LHCN-M2 (cell line): Measurements from ENCODE around the gene IZUMO1. TPM values are rescaled to one million over a fixed set of nuclear protein-coding genes. Genes with fewer than 3 reads are reported as not detected.
"Not testable (repeated sequence)": the region's sequence is repeated elsewhere in the genome, so short reads cannot be mapped to it uniquely, and the experiment has no call there.

ENCODE experiments used
- DNase-seq: peaks from one replicate; pipeline ENCODE4 v3.0.0-alpha.2; 2012; ENCODE audit warnings: low read depth
- total RNA-seq: library from RNA; depleted of rRNA; stranded (reverse); fragments of >200 nt; gene quantifications from 2 replicates; pipeline ENCODE4 v1.2.3, GENCODE V29; 2014

The IZUMO1 gene
- total RNA-seq, 1 experiment from 2014 or later = not detected

DNA sequence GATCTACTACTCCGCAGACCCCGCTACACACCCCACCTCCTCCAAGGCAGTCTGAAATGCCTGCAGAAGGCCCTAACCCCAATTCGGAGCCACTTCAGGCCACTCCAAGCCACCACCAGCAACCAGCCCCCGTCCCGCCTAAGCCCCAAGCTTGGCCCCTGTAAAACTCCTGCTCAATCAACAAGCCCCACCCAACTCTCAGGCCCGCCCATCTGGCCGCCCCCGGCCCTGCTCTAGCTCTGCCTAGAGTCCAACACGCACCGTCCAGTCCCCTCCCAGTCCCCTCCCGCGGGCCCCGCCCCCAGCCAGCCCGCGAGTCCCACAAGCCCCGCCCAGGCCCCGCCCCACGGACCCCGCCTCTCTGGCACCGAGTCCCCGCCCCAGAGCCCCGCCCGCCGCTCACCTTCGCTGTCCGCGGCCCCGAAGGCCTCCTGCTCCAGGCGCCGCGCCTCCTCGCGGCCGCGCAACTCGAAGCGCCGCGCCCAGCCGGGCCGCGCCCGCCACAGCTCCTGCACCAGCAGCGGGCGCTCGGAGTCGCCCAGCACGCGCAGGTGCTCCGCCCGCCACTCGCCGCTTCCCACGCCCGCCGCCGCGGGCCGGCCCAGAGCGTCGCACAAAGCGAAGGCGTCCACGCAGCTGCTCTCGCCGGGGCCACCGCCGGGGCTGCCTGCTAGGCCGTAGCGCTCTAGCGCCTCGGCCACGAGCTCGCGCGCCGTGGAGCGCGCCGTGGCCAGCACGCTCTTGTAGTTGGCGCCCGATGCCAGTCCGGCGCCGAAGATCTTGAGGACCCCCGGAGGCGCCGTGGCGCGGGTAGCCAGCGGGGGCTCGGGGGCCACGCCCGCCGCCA lies 7.9 kb downstream of the IZUMO1 start:
- peak; percentile 60 for DNase-seq

DNA sequence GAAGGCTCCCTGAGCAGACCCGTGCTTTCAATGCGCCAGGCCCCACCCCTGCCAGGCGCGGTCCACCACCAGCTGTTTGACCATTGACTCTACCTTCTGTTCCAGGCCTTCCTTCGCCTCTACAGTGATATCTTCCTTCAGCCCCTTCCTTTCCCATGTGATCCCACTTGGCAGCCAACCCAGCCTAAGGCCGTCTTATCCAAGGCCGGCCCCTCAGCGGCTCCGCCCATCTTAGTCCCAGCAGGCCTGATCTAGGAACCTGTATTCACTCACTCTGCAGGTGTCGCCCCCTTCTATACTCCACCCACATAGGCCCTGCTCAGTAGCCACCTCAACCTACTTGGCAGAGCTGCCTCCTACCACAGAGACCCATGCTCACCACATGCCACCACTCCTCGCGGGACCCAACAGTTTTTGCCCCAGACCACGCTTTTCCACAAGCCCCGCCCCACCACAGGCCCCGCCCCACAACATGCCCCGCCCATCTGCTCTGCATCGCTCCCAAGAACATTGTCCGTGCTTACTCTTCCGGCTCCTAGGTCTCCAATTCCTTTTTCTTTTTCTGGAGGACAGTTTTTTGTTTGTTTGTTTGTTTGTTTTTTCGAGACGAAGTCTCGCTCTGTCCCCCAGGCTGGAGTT lies 9.2 kb downstream of the IZUMO1 start:
- DNase-seq = no peak

DNA sequence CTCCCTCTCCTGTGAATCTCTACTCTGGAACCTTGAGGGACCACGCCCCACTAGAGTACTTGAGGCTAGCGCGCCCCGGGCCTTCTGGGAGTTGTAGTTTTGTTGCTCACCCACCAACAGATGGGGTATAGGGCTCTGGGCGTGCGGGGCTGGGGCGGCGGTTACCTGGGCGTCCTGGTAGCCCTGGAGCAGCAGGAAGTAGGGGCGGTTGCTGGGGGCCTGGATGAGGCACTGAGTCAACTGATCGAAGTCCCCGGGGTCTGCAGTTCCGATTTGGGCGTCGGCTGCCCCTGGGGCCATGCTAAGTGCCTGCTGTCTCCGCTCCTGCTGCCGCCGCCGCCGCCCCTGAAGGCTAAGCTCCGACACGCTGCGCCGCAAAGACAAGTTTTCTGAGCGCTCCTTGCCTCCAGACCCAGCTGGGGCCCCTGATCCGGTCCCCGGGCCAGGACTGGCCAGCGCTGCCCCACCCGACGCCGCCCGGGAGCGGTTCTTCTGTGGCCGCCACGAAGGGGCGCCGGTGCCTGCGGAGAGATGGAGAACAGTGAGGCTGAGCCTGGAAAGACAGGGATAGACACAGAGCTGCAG lies 11.6 kb downstream of the IZUMO1 start:
- no peak for DNase-seq

DNA sequence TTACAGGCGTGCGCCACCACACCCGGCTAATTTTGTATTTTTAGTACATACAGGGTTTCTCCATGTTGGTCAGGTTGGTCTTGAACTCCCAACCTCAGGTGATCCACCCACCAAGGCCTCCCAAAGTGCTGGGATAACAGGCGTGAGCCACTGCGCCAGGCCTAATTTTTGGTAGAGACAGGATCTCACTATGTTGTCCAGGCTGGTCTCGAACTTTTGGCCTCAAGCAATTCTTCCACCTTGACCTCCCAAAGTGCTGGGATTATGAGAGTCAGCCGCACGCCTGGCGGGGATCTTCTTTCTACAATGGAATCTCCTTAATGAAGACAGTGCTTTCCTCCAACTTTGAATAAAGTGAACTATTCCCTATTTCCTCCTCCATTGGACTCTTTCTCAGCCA lies 12.1 kb downstream of the IZUMO1 start:
- no peak for DNase-seq

DNA sequence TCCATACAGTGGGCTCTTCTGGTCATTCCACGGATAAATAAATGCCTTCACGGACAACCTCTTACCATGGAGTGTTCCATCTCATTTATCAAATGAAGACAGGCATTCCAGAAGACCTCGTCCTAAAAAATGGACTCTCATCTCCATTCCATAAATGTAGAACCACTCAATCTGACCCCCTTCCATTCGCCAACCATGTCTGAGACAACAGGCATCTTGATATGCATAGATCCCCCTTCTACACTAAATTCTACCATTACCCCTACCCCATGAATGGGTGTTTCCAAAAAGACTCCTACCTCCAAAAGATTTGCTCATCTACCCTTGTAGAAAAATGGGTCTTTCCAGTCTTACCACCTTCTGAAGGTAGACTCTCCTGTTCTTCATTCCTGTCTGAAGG lies 15.3 kb downstream of the IZUMO1 start:
- no peak for DNase-seq

DNA sequence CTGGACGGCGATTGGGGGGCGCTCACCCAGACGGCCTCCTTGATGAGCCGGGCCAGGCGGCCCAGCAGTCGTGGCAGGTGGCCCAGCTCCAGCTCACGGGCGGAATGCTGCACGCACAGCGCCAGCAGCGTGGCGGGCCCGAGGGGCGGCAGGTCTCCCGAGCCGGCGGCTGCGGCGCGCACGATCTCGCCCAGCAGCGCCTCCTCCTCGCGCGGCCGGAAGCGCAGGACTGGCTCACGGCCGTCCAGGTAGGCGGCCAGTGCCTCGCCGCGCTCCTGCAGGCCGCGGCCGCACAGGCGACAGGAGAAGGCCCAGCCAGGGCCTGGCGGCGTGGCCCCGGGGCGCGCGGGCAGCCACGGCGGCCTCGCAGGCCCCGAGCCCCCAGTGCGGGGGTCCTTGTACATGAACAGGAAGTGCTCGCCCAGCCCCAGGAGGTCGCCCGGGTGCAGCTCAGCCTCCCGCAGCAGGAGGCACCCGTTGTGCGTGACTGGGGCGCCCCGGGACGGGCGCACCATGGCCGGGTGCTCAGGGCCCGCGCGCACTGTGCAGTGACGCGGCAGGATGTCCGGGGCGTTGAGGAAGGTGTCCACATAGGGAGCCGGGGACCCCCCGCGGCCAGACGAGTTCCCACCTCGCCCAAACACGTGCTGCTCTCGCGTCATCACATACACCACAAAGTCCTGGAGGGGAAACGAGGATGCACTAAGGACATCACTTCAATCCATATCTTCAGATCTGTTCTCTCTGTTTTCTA lies 17.6 kb downstream of the IZUMO1 start:
- no peak for DNase-seq

DNA sequence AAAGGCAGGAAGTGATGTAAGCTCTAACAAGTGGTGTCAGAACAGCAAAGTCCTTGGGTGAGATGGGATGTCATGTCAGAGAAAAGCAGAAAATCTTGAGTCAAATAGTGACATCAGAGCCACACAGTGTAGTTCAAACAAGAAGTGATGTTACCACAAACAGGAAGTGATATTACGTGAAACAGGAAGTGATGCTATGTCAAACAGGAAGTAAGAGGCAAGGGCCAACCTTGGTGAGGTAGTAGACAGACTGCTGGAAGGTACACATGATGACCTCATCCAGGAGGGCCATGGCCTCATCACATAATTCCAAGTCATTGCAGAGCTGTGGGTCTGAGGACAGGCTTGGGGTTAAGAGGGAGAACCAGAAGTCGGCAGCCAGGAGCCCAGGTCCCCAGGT lies 20.2 kb downstream of the IZUMO1 start:
- DNase-seq = no peak

DNA sequence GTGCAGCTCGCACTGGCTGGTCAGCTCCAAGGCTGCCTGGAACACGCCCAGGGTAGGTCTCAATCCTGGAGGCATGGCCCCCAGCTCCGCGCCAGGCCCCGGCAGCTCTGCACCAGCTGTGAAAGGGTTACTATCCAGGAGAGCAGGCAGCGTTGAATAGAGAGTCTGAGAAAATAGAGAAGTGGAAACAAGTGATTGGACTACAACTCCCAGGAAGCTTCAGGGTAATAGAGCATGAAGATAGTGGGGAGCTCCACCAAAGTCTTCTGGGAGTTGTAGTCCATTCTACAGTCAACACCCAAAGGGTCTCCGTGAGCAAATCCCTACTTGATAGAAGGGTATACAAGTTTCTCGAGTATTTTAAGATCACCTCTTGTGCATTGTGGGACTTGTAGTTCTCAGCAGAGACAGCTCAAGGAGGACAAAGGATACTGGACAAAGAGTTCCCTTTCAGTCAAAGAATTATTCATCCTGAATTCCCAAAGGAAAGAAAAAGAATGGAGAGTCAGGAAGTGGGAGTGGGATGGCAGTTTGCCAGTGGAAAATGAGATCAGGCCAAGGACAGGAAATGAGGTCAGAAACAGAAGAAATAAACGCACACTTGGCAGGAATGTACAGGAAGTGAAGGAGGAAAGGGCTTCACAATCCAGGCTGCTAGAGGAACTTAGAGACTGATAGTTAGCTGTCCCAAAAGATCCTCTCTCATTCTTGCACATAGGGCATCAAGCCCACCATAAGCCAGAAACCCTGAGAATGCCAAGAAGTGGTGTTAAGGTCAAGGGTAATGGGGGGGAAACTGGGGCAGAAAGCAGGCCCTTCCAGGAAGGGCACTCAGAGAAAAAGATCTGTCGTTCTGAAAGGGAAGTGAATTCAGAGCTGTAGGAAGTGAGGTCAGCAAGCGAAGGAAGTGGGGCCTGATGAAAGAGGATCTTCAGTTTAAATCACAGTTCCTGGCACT lies 21.6 kb downstream of the IZUMO1 start:
- peak; percentile 95 for DNase-seq

DNA sequence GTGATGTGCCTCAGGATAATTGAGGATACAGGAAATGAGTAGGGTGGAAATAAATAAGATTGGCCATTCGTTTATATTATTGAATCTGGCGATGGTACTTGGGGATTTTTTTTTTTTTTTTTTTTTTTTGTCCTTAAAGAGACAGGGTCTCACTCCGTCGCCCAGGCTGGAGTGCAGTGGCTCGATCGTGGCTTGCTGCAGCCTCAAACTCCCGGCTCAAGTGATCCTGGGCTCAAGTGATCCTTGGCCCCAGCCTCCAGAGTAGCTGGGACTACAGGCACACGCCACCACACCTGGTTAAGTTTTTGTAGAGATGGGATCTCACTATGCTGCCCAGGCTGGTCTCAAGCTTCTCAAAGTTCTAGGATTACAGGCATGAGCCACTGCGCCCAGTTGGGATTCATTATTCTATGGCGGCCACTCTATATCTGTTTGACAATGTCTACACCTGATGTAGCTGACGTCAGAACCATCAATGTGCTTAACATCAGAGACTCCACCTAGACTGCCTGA lies 24.5 kb downstream of the IZUMO1 start:
- no peak for DNase-seq

DNA sequence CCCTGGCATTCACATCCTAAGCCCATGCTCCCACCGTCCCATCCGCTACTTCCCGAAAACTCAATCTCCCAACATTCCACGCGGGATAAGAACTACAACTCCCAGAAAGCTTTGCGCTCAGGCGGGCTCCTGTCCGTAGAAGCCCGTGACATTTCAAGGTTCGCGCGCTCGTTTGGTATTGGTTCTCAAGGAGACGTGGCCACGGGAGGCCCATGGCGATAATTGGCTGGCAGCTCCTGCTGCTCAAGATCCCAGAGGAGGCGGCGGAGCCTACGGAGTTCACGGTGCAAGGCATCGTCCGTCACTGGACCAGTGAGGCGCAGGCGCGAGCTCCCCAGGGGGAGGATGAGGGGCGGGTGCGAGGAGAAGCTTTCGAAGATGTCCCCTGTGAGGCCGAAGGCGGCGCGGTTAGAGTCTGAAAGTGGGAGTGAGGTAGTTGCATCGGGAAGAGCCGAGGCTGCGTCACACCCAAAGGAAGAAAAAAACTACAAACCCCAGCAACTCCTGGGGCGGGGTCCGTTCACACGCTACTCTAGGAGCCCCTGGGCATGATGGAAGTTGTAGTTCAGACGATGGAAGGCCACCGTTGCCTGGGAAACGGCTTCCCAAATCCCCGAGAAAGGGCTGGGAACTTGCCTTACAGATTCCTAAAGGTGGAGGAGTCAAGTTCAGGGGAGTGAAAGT lies 26.0 kb downstream of the IZUMO1 start:
- peak; percentile 99 for DNase-seq

DNA sequence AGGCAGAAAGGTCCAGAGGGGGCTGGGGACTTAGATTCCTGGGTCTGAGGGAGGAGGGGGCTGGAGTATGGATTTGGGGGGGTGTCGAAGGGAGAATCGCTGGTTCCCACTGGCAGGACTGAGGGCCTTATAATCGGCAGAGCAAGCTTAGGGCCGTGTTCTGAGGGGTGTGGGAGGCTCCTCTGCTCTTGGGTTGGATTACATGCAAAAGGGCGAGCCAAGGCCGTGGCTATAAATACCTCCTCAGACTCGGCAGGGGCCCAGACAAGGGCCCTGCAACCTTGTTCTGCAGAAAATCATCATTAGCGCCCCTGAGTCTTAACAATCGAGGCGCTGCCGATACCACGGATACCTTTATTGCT lies 26.5 kb downstream of the IZUMO1 start:
- no peak for DNase-seq

DNA sequence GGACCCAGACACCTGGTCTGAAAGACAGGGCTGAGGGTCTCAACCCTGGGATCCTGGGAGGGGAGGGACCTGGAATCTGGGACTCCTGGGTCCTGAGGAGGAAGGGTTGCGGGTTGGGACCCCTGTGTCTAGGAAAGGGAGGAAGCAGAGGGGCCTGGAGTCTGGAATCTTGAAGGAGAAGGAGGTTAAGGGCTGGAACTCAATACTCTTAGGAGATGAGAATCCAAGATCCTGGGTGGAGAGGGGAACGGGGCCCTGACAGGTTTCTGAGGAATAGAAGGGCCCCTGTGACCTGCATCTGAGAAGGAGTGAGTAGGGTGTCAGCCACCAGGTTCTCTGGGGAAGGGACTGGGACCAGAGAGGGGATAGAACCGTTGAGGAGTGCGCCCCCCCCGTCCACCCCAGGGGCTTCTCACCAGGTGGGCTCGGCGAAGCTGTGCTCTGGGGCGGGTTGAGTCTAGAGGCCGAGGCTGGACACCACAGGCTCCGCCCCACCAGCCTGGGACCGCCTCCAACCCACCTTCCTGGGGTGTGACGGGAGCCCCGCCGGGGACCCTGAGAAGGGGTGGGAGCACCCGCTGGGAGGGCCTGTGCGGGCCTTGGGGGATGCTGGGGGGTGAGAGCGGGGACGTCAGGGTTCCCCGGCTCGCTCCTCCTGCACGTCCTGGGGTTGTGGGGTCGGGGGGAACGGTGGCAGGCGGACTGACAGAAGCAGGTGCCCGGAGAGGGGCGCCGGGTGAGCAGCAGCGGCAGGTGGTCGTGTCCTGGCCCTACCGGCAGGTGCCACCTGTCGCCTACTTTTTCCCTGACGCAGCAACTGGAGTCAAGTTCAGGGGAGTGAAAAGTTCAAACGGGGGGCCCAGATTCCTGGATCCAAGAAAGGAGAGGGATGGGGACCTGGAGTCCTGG lies 27.2 kb downstream of the IZUMO1 start, which contains the start of gene MAMSTR:
MAMSTR (minus strand) TSS at position 463 of the 909 bp plus-strand sequence. CDS start 694 bp downstream, outside the sequence.
- peak; percentile 17 for DNase-seq

DNA sequence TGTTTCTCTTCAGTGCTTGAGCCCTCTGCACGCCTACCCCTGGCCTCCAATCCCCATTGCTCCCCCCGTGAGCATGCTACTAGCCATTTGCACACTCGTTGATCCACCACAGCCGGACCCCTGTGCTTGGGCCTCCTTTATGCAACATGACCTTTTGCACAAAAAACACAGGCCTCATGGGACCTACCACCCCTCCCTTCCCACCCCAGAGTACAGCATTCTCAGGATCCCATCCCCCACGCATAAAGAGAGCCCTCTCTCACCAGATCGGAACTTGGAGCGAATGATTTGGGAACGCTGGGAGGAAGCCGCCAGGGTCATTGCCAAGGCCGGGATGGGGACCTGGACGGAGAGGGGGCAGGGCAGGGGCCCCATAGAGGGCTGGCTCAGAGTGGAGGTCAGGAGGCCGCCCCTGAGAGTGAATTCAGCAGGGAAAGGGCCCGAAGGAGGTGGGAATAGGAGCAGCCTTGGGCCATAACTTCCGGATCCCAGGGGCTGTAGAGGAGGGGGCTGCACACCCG lies 27.9 kb downstream of the IZUMO1 start:
- no peak for DNase-seq

DNA sequence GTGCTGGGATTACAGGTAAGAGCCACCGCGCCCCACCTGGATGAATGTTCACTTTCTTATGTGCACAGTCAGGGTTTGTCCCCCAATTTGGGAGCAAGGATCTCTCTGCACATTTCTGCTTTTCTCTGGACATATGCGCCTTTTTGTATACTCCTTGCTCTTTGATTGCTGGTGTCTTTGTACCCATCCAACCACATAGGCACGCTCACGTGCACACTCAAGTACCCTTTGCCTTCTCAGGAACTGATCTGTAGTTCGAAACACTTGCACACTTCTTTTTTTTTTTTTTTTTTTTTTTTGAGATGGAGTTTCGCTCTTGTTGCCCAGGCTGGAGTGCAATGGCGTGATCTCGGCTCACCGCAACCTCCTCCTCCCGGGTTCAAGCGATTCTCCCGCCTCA lies 28.6 kb downstream of the IZUMO1 start:
- DNase-seq = not testable (repeated sequence)

DNA sequence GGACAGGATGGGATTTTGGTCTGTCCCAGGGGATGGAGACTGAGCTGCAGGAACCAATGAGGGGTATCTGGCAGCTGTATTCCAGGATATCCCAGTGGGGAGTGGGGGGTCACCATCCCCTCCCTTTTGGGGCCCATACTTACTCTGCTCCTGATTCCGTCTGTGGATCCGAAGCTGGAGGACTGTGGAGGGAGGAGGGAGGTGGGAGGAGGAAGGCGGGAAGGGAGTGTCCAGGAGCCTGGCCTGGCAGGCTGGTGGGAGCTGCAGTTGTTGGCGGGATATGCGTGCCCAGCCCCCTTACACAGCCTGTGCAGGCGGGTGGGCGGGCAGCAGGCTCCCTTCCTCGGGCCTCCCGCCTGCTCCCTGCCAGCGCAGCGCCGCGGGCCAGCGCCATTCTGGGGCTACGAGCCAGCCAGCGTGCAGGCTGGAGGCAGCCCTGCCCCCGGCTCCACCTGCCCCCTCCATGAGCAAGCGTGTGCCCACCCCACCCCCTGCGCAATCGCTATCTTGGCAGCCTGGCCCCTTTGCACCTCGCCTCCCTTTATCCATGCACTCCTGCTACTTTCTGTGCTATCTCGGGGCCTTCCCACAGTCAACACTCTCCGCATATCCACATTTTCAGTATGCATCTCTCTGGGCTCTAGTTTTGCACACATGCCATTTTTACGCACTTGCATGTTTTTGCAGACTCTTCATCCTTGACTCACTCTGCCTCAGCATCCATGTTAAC lies 30.0 kb downstream of the IZUMO1 start:
- DNase-seq = peak; percentile 48

DNA sequence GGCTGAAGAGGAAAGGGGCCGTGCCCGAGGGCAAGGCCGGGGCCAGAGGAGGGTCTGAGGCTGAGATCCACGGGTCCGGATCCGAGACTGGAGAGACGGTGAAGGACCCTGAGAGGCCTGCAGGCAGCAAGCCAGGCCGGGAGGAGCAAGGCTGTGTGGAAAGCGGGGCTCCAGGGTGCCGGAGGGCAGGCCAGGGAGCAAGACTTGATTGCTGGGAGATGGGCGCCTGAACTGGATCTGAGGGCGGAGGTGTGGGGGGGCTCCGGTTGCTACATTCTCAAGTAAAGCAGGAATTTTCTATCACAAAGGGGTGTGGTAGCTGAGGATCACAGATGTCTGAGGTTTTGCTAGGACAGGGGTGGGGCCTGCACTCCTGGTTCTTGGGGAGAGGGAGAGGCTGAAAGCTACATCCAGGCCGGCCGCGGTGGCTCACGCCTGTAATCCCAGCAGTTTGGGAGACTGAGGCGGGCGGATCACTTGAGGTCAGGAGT lies 31.0 kb downstream of the IZUMO1 start:
- peak; percentile 59 for DNase-seq

DNA sequence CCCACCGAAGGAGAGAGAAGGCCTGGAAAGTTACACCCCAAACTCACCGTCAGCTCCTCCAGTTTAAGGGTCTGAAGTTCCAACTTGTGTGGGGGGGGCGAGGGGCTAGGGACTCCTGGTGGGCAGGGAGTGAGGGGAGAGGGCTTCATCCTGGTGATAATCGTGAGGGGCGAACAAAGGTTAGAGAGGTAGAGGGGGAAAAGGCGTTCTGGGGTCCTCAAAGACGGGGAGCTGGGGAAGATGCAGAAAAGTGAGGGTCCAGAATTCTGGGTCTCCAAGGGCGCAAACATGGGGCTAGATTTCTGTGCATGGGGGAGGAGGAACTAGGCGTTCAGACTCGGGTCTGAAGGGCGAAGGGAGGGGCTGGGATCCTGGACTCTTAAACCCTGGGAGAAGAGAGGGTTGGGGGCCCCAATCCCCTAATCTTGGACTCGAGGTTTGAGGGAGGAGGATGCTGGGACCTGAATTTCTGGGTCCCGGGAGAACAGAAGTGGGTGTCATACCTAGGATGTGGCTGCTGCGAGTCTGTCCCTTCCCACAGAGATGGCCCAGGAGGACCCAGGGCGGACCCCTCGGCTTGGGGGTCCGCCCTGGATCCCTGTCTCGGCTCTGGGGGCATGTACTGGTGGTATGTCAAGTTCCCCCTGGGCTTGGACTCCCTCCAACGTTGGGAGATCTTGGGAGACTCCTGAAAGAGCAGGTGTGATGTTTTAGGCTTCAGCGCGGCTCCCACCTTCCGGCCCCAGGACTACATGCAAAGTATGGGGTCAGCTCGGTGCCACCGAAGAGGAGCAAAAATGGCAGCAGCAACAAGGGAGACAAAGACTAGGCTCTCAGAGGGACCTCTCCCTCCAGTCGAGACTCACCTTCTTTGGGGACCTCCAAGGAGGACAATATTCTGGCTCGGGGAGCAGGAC lies 31.7 kb downstream of the IZUMO1 start:
- DNase-seq = no peak
